Medulla oblongata (tissue), 1 donor: ENCODE results near the gene IPCEF1.
A peak's percentile ranks its signal among the peaks of the same experiment; 100 is the strongest.

Experiments
- DNase-seq: peaks from one replicate; pipeline ENCODE4 v3.0.0-alpha.2; 2015; ENCODE audit errors: extremely low spot score

IPCEF1 gene

GRCh38 chr6:154292855-154293519 is 63.6 kb downstream of the IPCEF1 start:
- DNase-seq: no peak

DNA sequence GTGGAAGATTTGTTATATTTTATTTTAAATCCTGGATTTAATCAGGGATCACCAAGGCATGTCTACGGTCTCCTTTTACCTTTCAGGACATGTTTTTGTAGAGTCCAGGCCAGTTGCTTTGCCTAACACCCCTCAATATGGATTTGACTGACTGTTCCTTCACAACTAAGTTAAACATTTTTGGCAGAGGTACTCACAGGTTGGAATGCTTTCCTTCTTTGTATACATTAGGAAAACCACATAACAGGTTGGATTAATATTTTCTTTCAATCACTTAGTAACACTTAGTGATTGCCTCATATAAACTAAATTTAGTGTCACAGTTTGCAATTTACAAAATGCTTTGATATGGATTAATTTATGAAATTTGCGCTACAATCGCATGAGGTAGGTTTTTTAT is 64.5 kb downstream of the IPCEF1 start:
- no peak for DNase-seq

DNA sequence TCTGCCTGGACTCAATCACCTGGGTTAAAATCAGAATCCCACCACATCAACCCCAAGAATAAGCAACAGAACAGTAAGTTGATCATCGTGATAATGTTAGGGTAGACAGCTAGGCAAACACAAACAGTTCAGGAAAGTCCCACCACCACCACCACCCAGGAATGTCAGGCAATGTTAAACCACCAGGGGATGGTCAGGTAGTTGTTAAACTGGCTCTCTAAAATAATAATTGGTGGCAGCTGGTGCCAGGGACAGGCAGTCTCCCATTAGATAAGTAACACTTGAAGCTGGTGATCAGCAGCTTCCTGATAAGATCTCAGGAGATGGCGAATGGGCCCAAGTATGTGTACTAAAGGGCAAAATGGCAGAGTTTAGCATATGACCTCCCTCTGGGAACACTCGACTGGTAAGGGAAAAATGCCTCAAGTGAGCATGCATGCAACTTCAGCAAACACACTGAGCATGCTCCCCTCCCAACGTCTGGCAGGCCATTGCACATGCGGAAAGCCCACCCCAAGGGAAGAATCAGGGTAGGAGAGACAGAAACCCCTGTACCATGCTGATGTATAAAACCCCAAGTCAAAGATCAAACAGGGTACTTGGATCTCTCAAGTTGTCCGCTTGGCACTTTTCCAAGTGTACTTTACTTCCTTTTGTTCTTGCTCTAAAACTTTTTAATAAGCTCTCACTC is 66.6 kb downstream of the IPCEF1 start:
- DNase-seq: no peak

GRCh38 chr6:154285826-154286225 is 70.8 kb downstream of the IPCEF1 start:
- DNase-seq: no peak

- no peak for DNase-seq
These were observed 72.2 kb downstream of the IPCEF1 start for GRCh38 chr6:154284313-154284853.

GRCh38 chr6:154280521-154280920 is 76.1 kb downstream of the IPCEF1 start:
- no peak for DNase-seq

GRCh38 chr6:154277629-154278017 is 79.0 kb downstream of the IPCEF1 start:
- DNase-seq: no peak

DNA sequence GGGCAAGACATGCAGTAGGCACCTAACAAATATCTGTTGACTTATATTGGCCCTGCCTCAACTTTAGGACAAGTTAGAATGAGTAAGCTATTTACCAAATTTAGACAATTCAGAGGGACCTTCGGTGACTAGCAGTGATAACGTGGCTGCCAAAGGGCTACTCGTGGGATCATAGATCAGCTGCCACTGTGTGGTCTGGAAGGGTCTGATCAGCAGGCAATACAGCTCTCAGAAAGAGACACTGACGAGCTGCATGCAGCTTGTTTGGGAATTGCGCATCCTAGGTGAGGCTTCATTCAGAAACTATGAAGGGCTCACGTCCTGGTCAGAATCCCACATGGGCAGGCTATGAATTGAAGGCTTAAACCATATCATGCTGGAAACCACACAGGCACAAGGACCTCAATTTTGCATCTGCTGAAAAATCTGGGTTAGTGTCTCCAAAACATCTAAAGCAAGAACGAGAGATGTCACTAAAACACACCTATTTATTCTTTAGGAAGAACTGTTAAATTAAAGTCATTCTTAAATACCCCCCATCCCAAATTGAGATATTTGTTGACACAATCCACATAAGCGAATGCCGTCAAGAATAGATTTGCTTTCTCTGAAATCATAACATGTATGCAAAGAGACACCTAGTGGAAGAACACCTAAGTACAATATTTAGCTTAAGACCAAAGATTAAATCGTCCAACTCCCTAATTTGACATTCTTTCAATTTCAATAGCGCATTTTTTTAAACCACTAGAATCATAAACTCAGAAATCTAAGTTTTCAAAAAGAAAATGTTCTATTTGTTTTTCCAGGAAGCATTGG is 79.6 kb downstream of the IPCEF1 start:
- peak; percentile 76 for DNase-seq

DNA sequence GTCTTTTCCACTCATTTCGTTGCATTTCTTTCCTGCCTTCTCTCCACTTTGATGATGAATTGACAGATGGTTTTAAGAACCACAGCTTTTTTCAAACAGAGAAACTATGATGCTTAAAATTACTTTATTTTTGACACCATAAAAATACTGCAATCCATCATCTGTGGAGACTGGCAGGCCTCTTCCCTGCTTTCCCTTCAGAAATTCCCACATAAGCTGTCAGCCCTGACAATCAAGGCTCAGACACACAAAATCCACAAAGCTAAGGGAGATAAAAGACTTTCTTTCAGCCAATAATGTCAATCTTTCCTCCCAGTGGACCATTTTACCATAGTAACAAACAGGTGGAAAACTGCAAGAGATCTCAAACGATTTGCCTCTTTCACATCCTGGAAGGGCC is 82.4 kb downstream of the IPCEF1 start:
- DNase-seq: no peak

- no peak for DNase-seq
These were observed 88.1 kb downstream of the IPCEF1 start for GRCh38 chr6:154268486-154268885.

GRCh38 chr6:154267508-154268106 is 89.0 kb downstream of the IPCEF1 start:
- DNase-seq: no peak

GRCh38 chr6:154266560-154267099 is 90.0 kb downstream of the IPCEF1 start:
- no peak for DNase-seq

GRCh38 chr6:154261688-154262397 is 94.8 kb downstream of the IPCEF1 start:
- peak; percentile 74 for DNase-seq

GRCh38 chr6:154258064-154258757 is 98.4 kb downstream of the IPCEF1 start:
- DNase-seq: peak; percentile 75

DNA sequence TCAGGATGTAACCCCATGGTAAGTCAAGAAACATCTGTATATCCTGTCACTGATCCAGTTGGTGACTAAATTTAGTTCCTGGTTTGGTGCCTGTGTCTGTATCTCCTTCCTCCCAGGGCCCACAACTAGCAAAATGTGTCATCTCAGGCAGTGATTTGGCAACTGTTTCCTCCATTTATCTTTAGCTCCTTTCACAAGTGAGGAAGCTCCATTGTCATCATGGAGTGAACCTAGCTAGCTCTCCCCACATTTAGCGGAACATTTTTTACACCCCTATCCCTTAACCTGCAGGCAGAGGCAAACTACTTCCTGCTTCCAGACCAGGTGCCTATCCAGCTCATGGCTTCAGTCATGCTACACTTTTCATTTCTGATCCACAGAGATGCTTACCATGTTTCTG is 99.5 kb downstream of the IPCEF1 start:
- peak; percentile 88 for DNase-seq

DNA sequence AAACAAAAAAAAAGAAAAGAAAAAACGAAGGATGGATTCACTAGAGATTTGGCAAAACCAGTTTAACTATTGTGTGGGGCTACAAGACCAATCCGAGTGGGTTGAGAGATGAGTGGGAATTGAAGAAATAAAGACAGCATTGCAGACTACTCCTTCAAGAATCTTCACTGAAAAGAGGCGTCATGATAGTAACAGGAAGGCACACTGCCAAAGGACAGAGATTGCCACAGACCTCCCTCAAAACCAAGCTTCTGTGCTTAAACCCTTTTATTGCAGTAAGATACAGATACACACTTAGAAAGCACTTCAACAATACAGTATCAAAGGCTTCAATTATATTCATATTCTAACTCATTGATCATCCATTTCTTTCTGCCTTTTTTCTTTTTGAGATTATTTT is 103.9 kb downstream of the IPCEF1 start:
- no peak for DNase-seq

DNA sequence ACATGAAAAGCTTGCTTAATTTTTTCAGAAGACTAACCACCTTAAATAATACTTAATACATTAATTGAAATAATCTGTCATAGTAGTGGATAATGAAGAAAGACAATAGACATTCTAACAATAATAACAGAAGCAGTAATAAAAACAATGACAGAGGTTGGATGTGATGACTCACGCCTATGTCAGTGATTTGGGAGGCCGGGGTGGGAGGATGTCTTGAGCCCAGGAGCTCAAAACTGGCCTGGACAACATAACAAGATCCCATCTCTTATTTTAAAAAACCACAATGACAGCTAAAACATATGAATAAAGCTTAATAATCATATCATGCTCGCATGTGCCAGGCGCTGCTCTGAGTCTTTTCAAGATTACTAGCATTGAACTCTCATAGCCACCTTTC is 105.5 kb downstream of the IPCEF1 start:
- no peak for DNase-seq

DNA sequence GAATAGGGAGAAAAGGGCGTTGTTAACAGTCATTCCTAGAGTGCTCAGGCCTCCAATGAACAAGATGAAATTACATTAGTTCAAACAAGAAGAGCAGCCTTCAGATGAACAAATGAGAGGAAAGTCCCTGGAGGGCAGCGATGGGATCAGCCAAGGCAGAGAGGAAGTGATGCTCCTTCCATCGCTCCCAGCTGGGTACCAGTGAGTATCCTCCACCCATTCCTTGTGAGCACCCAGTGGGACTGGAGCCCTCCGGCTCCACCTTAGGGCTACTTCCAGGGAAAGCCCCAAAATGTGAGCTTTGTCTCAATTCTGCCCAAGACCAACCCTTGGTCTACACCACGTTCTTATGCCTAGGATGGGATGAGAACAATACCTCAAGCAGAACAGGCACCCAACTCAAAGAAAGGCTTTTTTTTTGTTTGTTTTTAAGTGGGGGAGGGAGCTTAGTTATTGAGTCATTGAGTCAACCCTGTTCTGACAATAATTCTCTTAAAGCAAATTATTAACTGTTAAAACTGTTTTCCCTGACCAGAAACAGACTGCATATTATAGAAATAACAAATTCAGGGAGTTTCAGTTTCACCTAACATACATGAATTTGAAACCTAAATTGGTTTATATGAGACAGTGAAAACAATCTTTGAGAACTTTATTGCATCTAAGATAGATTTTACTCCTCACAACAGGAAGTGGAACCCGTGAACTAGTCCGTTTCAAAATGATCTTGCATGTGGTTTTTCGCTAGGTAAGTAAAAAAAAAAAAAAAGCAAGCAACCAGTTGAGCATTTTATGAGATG is 106.9 kb downstream of the IPCEF1 start:
- no peak for DNase-seq

DNA sequence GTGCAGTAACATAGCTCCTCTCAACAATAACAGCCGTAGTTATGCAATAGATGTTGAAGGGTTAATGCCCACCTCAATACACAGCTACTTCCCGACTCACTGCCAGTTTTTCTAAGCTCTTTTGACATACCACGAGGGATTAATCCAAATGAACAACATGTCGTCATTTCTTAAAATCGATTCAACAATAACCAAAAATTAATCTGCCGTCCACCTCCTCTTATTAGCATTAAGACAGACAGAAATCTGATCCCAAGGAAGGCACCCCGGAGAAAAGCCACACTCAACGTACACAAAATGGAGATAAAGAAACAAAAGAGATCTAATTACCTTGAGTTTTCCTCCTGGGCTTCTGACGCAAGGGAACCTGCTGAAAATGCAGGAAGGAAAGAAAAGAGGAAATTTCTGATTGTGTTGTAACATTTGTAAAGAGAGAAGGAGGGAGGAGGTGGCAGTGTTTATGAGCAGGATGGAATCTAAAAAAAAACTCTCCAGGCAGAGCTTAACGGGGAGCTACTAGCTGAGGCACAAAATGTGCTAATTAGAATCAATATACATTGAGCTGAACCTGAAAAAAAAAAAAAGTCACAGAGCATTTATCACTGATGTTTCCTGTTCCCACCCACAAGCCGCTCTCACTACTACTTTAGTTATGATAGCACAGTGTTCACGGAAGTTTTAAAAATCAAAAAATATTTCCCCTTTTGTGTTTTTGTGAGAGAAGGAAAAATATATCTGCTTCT is 109.3 kb downstream of the IPCEF1 start:
- DNase-seq: peak; percentile 40
